HG03571 (cell line): Measurements from ENCODE around the gene TFAP2A.

Experiments used
- ATAC-seq: cut with Tn5 transposase; IDR thresholded peaks from one replicate; pipeline ENCODE4 v1.9.1; 2021; ENCODE audit not compliant: unreplicated experiment

TFAP2A gene

GRCh38 chr6:10426781-10427279 lies 12.0 kb upstream of the TFAP2A start:
- ATAC-seq, result no peak

- peak; percentile 48 for ATAC-seq
Observed at GRCh38 chr6:10425975-10426780, 11.3 kb upstream of the TFAP2A start.

DNA sequence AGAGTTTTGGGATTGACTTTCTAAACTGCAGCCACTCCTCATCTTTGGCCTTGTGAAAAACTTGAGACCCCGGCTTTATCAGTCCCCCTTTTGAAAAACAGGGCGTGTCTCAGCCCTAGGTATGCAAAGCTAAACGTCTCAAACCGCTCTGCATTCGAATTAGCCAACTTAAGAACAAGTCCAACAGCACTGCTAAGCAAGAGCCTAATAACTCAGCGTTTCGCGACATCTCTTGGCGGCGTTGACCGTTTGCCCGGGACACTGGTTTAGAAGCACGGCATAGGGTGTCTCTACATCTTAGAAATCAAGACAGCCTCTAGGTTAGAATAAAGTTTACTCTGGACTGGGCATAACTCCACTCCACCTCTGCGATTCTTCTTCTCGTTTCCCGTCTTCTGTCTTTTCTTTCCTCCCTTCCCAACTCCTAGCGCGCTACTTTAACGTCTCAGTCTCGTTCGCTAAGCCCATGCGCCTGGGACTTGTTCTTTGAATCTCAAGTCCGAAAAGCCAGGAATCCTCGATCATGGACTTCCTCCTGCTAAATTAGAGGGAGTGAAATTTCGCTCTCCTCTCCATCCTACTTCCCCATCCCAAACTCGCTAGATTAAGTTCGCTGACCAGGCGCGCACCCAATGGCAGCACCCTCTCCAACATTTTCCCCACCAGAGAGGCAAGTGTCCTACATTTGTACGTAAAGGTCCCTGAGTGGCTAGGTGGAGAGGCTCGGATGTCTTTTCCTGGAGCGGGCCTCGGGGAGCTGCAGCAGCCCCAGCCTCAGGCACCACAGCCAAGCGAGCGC lies 10.5 kb upstream of the TFAP2A start:
- no peak for ATAC-seq

DNA sequence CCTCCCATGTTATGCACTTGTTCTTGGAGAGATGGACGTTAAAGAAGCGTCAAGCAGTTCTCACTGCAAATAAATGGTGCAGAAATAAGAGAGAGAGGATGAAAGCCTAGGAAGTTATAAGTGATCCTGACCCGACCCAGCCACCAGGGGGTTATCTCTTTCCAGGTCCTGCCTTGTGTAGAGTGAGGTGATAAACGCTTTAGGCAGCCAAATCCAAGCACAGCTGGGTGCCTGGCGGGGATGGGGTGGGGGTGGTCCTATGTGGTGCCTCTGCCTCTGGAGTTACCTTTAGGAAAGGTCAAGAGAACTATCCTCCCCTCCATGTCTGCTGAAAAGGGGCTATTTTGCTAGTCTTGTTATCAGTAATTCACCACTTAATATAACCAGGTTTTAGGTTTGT lies 9.2 kb upstream of the TFAP2A start:
- ATAC-seq, result no peak

GRCh38 chr6:10422737-10423034 lies 7.8 kb upstream of the TFAP2A start:
- no peak for ATAC-seq

GRCh38 chr6:10421921-10422736 lies 7.3 kb upstream of the TFAP2A start:
- ATAC-seq, result no peak

- no peak for ATAC-seq
Observed at GRCh38 chr6:10421158-10421920, 6.5 kb upstream of the TFAP2A start.

DNA sequence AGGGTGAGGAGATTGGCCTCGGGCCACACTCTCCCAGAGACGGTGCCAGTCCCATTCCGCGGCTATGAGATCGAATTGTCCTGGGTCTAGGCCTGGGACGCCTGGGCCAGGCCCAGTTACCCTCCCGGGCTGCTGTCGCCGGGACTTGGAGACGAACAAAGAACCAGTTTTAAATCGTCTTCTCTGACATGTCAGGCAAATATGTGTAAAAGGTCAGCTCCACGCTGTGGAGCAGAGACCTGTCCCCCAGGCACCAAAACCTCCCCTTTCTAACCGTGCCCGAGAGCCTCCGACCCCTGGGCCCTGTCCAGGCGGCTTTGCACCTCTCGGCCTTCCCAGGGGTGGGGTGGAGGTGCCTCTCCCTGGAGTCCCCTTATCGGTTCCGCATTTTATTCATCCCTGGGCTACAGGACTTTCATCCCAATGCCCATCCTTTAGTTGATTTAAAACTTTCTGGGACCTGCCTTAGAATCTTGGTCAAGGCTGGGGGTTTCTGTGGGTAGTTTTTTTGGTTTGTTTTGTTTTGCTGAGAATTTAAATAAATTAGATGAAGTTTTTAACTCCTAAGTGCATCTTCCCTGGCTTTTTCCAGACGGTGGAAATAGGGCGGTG lies 5.8 kb upstream of the TFAP2A start:
- no peak for ATAC-seq

DNA sequence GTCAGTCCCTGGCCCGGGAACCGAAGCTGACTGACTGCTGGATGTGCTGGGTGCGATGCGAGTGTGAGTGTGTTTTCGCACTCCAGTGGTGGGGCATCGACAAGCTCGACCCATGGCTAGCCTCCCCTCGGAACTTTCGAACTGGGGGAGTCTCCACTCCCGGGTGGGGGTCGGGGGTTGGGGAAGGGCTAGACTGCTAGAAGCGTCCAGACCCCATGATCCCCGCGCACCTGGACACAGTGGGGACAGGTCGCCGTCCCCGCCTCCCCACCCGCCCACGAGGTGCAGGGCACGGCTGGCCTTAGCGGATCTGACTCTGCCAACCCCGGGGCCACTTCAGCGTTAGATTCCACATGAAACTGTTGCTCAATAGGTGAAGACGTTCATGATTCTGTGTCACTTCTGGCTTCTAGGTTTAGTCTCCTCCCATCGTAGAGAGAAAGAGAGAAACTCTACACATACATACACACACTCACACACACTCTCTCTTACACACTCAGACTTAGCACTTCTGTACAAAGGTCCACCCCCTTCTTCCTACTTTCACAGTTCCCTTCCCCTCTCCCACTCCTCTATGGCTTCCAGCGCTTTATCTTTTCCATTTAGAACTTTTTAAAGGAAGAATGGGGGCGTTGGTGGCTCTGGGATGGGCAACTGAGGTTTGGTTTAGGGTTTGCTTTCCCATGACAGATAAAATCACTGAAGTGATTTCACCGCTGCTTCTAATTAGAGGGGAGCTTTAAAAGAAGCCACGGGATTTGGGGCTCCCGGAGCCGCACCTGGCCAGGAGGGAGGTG lies 5.1 kb upstream of the TFAP2A start:
- ATAC-seq, result no peak

DNA sequence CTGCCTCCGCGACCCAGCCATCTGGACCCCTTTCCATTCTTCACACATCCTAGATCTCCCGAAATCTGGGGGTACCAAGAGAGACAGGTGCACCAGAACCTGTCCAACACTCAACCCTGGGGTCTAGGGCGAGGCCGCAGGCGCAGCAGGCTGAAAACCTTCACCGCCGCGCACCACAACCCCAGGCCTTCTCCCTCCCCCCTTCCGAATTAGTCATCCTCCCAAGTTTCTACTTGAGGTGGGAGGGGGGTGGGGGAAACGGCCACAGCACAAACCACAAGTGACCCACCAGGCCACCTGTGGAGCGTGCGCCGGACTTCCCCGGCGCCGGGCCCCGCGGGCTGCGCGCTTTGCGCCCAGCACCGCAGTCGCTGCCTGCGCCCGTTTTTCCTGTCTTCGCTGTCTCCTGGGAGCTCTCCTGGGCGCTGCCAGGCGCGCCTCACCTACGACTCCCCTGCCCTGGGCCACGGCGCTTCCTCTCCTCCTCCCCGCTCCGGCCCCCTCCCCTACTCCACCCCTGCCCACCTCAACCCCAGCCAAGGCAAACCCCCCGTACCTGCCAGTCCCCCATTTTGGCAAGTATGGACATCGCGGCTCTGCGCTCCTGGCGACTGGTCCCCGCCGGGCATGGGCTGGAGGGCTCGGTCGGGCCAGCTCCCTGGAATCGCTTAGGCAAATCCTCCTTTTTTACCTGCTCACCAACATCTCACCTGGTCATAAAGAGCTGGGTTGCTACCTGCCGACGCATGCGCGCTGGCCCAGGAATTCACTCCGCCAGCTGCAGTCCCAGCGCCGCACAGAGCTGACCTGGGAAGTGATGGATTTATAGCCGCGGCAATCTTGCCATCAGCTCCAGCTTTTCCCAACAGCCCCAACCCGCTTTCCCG lies 4.2 kb upstream of the TFAP2A start:
- ATAC-seq, result no peak

GRCh38 chr6:10418361-10418861 lies 3.5 kb upstream of the TFAP2A start:
- ATAC-seq, result no peak

DNA sequence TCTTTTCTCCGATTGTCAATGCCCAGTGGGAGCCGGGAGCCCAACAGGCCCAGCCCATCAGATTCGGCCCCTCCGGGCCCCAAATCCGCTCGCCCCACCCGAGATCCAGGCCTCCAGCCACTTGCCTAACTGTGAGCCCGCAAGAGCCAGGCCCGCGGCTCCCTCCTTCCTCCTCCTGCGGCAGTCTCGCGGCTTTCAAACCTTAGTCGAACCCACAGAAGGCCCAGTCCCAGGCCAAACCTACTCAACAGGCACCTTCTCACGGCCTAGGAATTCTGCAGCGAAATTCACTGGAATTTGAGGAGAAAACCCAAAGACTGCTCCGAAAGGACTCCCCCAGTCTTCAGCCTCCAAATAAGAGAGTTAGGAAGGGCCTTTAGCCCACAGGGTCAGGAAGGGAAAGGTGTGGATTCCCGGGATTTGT lies 2.8 kb upstream of the TFAP2A start:
- no peak for ATAC-seq

GRCh38 chr6:10416863-10417641 lies 2.2 kb upstream of the TFAP2A start:
- no peak for ATAC-seq

DNA sequence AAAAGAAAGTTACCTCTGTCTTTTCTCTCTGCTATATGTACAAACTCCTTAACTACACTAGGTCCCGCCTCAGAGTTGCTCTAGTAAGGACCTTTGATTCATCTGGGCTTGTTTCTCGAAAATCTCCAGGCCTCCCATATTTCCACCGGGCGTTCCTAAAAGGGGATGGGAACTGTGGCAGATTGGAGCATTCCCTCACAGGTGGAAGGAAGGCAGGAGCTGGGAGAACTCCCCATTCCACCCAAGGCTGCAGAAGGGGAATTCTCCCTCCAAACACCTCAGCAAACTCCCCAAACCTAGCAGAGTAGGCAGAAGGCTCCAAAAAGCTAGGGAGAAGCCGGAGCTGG lies 1.6 kb upstream of the TFAP2A start:
- no peak for ATAC-seq

GRCh38 chr6:10415617-10416480 lies 975 bp upstream of the TFAP2A start:
- ATAC-seq, result no peak

DNA sequence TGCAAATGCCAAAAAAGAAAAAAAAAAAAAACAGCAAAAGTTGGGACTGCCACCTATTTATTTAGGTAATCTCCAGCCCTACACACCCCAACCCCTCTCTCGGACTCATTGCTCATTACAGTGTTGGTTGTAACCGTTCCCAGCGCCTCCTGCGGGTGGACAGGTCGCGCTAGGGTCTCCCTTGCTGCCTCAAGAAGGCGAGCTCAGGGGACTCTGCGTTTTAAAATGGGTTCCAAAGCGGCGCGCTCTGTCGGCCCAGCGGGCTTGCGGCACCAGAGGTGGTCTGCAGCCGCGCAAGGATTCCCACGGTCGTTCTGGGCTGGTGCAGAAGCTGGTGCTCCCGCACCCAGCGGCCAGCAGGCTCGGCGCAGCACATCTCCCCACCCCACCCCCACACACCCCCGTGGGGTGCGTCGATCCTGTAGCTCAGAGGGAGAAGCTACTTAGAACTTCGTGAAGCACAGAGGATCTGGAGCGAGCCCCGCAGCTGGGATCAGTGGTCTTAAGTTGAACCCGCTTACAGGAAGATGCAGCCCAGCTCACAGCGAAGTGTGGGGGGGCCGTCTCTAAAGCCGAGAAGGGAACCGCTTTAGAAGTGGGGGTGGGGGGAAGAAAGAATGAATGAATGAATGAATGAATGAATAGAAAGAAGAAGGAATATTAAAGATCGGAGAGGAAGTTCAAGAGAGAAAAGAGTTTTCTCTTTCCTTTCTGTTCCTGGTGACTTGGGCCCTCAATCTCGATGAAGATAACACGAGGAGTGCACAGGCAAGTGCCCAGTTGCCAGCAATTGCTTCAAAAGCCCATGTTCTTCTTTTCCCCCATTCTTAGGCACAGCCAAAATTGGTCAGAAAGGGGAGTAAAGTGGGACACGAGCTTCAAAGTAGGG lies 780 bp downstream of the TFAP2A start:
- no peak for ATAC-seq
